GM21723 (cell line): Measurements from ENCODE around the gene DCANP1.

Experiments used
- ATAC-seq: cut with Tn5 transposase; IDR thresholded peaks from one replicate; pipeline ENCODE4 v1.9.1; 2021; ENCODE audit warnings: mild to moderate bottlenecking, moderate library complexity; ENCODE audit not compliant: unreplicated experiment

DCANP1 gene

DNA sequence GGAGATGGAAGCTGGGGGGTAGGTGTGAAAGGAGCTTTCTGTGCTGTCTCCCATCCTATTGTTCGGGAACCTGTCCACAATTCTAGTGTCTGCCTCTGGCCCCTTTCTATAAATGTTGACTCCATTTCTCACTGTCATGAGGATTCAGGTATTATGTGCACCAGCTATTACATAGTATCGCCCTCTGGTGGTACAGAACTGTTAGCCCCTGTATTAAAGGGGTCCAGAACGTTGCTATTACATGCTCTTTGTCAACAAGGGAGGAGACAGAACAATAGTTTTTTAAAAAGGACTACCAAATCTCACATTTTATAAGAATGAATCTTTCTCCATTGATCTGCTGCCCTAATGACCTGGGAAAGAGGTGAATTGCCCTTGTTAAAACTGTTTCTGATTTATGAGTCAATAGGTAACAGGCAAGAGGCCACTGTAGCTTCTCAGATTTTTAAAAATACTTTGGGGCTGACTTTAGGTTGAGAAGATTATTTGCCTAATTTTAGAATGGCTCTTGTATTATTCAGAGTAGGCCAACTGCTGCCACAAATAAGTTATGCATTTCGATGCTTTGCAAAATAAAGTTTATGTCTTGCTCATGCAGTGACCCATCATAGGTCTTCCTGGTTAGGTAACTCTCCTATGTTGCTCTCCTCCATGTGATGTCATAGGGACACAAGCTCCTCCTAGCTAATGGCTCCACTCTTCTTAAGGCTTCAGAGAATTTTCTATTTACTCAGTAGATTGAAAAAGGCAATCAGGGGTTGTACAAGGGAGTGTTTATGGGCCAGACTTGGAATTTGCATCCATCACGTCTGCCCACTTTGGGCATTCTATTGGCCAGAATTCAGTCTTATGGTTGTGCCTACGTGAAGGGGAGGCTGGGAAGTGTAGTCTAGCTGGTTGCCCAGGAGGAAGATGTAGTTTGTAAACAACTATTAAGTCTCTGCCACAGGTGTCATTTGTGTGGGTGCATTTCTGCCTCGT lies 20.8 kb downstream of the DCANP1 start:
- peak; percentile 90 for ATAC-seq

DNA sequence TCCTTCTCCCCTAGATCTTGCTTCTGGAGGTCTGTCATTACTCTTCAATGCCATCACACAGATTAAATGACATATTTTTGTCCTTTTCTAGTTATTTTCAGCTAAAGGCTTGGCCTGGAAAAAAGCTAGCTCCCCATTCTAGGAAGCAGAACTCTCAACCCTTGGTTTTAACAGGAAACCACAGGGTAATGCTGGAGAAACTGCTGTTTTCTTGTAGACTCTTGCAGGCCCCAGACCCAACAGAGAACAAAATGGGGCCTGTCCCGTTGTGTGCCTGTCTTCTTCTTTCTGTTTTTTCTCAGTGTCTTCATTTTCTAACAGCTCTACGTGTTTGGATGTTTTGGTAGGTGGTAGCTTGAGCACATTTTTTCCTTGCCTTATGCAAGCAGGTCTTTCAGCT lies 21.5 kb downstream of the DCANP1 start:
- ATAC-seq = no peak

GRCh38 chr5:135423846-135424168 lies 23.3 kb downstream of the DCANP1 start:
- ATAC-seq = no peak

DNA sequence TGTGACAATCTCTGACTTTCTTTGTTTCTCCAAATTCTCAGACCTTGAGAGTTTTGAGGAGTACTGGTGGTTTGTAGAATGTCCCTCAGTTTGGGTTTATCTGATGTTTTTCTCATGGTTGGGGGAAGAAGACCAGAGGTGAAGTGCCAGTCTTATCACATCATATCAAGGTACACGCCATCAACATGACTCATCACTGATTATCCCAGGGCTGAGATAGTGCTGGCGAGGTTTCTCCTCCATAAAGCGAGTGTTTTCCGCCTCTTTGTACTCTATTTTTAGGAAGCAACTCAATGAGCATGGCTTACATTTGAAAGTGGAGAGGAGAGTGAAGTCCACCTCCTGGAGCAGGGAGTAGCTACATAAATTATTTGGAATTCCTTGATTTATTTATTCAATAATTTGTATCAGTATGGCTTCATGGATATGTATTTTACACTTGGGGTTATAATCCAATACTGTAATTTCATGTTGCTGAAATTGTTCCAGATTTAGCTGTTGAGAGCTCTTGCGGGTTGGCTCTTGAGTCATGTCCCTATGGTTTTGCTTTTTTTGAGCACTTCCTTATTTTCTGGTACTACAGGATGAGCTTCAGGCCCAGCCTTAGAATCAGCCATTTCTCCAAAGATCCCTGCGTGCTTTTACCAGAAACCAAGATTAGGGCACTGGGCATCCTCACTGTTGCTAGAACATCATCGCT lies 23.9 kb downstream of the DCANP1 start:
- no peak for ATAC-seq

DNA sequence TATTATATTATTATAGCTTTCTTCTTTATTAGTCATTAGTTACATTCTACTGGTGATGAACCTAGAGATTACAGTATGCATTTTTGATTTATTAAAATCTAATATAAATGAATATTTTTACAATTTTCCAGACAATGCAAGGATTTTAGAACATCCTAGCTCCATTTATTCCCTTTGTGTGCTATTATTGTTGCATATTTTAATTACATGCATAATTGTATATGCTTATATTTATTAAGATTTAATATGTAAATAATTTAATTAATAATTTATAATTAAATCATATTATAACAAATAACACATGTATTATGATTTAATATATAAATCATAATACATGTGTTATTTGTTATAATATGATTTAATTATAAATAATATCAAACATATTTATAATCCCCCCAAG lies 24.7 kb downstream of the DCANP1 start:
- no peak for ATAC-seq

GRCh38 chr5:135417083-135417482 lies 30.1 kb downstream of the DCANP1 start:
- ATAC-seq = no peak

DNA sequence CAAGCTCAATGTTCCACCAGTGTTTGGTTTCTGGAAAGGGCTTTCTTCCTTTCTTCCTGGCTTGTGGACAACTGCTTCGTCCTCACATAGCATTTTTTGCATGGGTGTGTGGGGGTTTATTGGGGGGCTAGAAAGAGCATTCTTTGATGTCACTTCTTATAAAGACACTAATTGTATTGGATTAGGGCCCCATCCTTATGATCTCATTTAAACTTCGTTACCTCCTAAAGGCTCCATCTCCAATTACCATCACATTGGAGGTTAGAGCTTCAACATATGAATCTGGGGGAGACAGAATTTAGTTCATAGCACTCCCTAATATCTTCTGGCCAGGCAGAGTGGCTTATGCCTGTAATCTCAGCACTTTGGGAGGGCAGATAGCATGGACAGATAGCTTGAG lies 42.1 kb downstream of the DCANP1 start:
- no peak for ATAC-seq

DNA sequence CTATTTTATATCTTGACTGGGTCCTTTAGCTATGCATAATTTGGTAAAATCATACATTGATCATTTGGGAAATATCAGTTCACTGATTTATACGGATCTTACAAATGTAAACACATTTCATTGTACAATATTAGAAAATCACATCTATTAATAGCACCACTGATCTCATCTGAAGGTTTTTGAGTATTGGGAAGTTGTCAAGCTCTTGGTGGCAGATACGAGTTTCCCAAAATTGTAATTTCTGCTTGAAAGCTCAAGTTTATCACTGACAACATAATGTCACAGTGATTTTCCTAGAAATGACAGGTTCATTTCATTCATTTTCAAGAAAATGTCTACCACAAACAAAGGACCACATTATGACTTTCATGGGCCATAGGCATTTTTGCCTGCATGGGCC lies 45.1 kb downstream of the DCANP1 start:
- ATAC-seq = no peak

DNA sequence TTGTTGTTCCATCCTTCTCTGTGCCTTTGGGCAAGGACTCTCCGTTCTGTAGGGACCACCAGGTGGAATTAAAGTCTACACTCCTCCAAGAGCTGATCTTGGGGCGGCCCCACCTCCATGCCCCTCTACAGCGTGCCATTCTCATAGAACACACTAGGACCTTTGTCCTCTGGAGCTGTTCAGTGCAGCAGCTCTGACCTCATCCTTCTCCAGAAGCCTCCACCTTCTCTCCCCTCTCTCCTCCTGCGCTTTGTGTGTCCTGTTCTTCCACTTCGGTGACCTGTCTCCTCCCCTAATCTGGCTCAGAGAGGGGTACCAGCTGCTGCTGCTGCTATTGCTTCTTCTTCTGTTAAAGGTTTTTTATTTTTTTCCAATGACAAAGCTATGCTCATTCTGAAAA lies 46.3 kb downstream of the DCANP1 start:
- ATAC-seq = no peak

DNA sequence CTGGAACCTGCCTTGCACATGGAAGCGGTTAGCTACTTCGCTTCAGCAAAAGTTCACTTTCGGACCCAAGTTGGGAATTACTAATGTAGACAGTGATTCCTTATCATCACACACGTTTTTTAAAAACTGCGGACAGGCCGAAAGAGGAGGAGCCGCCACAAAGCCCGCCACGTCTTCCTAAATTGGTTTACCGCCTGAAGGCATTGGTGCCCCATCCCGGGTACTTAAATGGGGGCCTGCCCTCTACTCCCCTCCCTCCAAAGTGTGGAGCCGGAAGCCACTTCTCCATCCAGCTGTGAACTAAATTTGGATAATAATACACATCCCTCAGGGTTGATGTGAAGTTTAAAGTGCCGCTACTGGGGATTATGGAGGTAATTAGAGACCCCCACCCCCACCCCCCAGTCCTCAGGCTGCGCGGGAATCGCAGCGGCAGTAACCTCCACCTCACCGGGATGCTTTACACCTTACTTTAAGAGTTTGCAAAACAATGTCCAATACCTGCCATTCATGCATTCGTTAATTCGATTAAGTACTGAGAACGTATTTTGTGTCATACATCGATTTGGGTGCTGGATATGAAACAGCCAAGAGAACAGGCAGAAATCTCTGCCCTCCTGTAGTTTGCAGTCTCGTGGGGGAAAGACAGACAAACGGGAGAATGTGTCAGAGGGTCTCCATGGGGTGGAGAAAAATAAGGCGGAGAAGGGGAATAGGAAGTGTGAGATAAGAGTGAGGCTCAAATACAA lies 47.2 kb downstream of the DCANP1 start:
- no peak for ATAC-seq

DNA sequence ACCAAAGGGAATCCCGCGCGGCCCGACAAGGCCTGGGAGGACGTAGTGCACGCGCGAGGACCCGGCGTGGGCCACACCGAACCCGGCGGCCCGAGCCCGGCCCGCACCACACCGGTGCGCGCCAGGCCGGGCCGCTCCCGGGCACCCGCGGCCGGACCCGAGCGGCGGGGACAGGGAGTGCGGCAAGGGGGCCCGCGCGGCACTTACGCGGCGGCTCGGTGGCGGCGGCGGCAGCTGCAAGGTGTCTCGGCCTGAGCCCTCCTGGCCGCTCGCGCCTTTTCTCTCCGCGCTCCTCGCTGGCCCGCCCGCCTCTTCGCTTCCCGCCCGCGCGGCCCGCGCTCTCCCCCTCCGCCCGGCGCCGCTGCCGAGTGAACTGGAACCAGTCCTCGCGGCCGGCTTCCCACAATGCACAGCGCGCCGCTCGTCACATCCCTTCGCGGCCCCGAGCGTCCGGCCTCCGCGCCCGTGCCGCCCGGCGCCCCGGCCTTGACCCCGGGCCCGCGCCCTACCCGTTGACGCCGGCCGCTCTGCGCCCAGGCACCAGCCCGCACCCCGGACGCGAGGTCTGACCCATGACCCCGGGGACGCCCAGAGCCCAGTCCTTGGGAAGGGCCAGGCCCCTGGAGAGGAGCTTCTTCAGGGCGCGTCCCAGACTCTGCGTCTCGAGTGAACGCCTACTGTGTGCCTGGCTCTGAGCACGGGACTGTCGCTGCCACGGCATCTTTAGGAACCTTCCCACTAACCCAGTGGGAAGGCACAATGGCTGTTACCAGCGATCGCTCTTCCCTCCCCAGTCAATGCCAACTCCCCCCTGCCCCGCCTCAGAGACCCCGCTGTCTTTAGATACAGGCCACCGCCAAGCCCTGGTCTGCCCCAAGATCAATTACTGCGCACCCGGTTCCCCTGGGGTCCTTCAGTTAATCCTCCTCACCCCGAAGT lies 48.0 kb downstream of the DCANP1 start, which contains the start of gene MACROH2A1:
TSS of gene MACROH2A1 (minus strand) at position 377 of the 939 bp plus-strand sequence. CDS start 10,138 bp downstream, outside the sequence.
- ATAC-seq = peak; percentile 87

GRCh38 chr5:135398160-135398854 lies 48.8 kb downstream of the DCANP1 start:
- ATAC-seq = peak; percentile 48

DNA sequence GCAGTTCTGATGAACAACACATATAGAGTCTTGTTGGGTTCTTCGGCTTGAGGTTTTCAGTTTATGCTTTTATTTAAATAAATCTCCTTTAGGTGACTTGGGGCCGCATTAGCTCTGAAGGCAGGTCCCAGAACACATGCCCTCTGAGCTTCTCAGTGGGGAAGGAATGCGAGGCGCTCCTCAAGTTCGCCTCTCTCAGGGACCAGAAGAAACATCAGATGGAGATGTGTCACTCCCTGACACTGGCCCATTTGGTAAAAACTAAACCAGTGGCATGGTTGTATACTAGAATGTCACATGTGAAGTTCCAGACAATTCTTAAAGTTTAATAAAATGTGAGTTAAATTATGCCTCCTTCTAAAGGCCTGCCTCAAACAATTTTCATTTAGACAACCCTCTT lies 50.1 kb downstream of the DCANP1 start:
- no peak for ATAC-seq

- no peak for ATAC-seq
These were observed 50.6 kb downstream of the DCANP1 start for GRCh38 chr5:135396459-135397055.

- no peak for ATAC-seq
These were observed 51.3 kb downstream of the DCANP1 start for GRCh38 chr5:135395866-135396265.

DNA sequence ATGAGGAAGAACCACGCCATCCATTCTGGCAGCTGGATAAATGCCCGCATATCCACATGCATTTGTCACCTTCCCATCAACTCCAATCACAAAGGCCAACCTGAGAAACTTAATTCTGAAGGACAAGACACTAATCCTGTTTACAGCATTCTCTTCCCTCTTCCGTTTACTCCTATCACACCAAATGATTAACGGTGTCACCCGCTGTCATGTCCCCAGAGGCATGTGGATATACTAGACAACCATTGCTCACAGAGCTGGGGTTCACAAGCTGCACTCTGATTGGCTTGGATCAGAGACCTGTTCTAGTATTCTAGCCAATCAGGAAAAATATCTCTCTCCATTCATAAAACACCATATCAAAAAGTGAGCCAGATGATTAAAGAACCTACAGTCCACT lies 51.7 kb downstream of the DCANP1 start:
- no peak for ATAC-seq
